ENCODE measurements around the gene AUTS2. TPM values are rescaled to one million over a fixed set of nuclear protein-coding genes. Genes with fewer than 3 reads are reported as not detected.

Gene AUTS2
- total RNA-seq, 1 experiment from 2014 or later: 256 TPM

GRCh38 chr7:69651101-69651590 lies 52.9 kb downstream of the AUTS2 start:
- Mint-ChIP-seq H3K27me3 (ENCODE audit: low read depth) (peaks cover 23% of the 10 kb centered on the region), H3K27ac (no peak overlapping the region), H3K4me3 (no peak overlapping the region), H3K36me3 (ENCODE audit: insufficient read depth in 1 of 3, low read depth in 3 of 3) (no peaks in the 10 kb centered on the region; a peak in 1 of 7 replicates), H3K9me3 (no peaks in the 10 kb centered on the region), H3K4me1 (peaks cover 30 to 48% of the 10 kb centered on the region in 2 experiments)
- Histone ChIP-seq H2BK12ac (ENCODE audit: insufficient read length, low read depth, low read length) (no peak overlapping the region), H2BK20ac (ENCODE audit: low read depth, low read length, poor library complexity, severe bottlenecking) (no peak overlapping the region), H4K91ac (ENCODE audit: insufficient read length, low read depth, low read length) (no peak overlapping the region), H3K27me3 (ENCODE audit: insufficient read depth, low read length) (no peaks in the 10 kb centered on the region), H3K56ac (ENCODE audit: insufficient read length, low read depth, low read length) (no peak overlapping the region), H3K9me3 (ENCODE audit: control insufficient read depth, low read depth, low read length) (no peaks in the 10 kb centered on the region), H3K4me1 (ENCODE audit: insufficient read depth, low read length) (peaks cover 7% of the 10 kb centered on the region), H4K5ac (ENCODE audit: insufficient read length, low read depth, low read length) (no peak overlapping the region), H2AK5ac (ENCODE audit: insufficient read length, low read length) (no peak overlapping the region), H2BK15ac (ENCODE audit: low read depth, low read length) (no peak overlapping the region), H2BK5ac (ENCODE audit: insufficient read length, low read length) (no peak overlapping the region), H3K4ac (ENCODE audit: low read depth, low read length) (no peak overlapping the region), H3K79me2 (ENCODE audit: insufficient read depth, low read length) (no peaks in the 10 kb centered on the region), H2BK120ac (ENCODE audit: low read depth, low read length, poor library complexity, severe bottlenecking) (no peak overlapping the region), H3K23me2 (ENCODE audit: insufficient read length, low read depth, low read length, poor library complexity, severe bottlenecking) (no peaks in the 10 kb centered on the region), H3K9ac (ENCODE audit: extremely low read depth, insufficient read length, low read length) (no peak overlapping the region), H3K14ac (ENCODE audit: insufficient read depth, low read length) (no peak overlapping the region), H3T11ph (ENCODE audit: low read length) (no peak overlapping the region), H3K18ac (ENCODE audit: insufficient read length, low read depth, low read length) (no peak overlapping the region), H3K23ac (ENCODE audit: insufficient read length, low read depth, low read length) (no peak overlapping the region), H4K20me1 (ENCODE audit: control insufficient read depth, insufficient read depth, insufficient read length) (no peaks in the 10 kb centered on the region), H2AFZ (ENCODE audit: low read length) (no peak overlapping the region), H3K27ac (ENCODE audit: insufficient read length, low read depth, low read length) (no peak overlapping the region), H4K8ac (replicated peaks; ENCODE audit: insufficient read length, low read depth, low read length) (no peak overlapping the region), H3K4me2 (ENCODE audit: insufficient read depth, insufficient read length, low read length) (no peak overlapping the region), H3K79me1 (ENCODE audit: insufficient read depth, low read depth, low read length, poor library complexity, severe bottlenecking) (no peaks in the 10 kb centered on the region)
- TF ChIP-seq CTCF (conservative IDR thresholded peaks at IDR 0.05): no peak
- DNase-seq: no peak
- WGBS (ENCODE audit: extremely low coverage, insufficient read length, low lambda C conversion rate): no CpG with 5 or more reads among the region's 7 CpGs

All from H9 (cell line).